Kidney (tissue), 14 donors: Measurements from ENCODE around the gene SMPD3. TPM values are rescaled to one million over a fixed set of nuclear protein-coding genes. Genes with fewer than 3 reads are reported as not detected.
A peak's percentile ranks its signal among the peaks of the same experiment; 100 is the strongest.

Experiments used
- DNase-seq, 5 donors: peaks; one replicate each; pipeline ENCODE4 v3.0.0-alpha.2; 2013 to 2020
- FAIRE-seq: peaks from 2 replicates; lab custom pipeline; 2012; peaks lifted over from hg19 to GRCh38; lab: Jason Lieb, UNC
- H3K27ac ChIP-seq, 2 donors: one replicate each; pipeline ENCODE4 v1.7.0; 2013; ENCODE audit warnings: low read depth in 2 of 2, low read length in 2 of 2, inconsistent platforms in 1 of 2
- H3K27me3 ChIP-seq: one replicate; pipeline ENCODE4 v1.7.1; 2013; ENCODE audit warnings: low read length, inconsistent platforms; ENCODE audit not compliant: control insufficient read depth, insufficient read depth
- H3K36me3 ChIP-seq, 3 donors: one replicate each; pipeline versions ENCODE4 v1.7.0 to v1.7.1; 2013; ENCODE audit warnings: low read length in 3 of 3, control low read depth in 1 of 3, inconsistent platforms in 1 of 3; ENCODE audit not compliant: insufficient read depth in 3 of 3, control insufficient read depth in 2 of 3
- H3K4me1 ChIP-seq, 3 donors: one replicate each; pipeline versions ENCODE4 v1.7.0 to v1.7.1; 2013; ENCODE audit warnings: low read length in 3 of 3, inconsistent platforms in 1 of 3, low read depth in 1 of 3; ENCODE audit not compliant: control insufficient read depth in 2 of 3, insufficient read depth in 2 of 3
- H3K4me3 ChIP-seq, 3 donors: one replicate each; pipeline versions ENCODE4 v1.7.0 to v1.8.1; 2013; ENCODE audit warnings: low read length in 3 of 3, control low read depth in 1 of 3, inconsistent platforms in 1 of 3
- H3K9ac ChIP-seq, 3 donors: one replicate each; pipeline versions ENCODE4 v1.7.0 to v1.7.1; 2013; ENCODE audit warnings: low read length in 3 of 3, control low read depth in 1 of 3, inconsistent platforms in 1 of 3
- H3K9me3 ChIP-seq, 3 donors: one replicate each; pipeline versions ENCODE4 v1.7.0 to v1.7.1; 2013; ENCODE audit warnings: low read length in 3 of 3, control low read depth in 1 of 3, inconsistent platforms in 1 of 3; ENCODE audit not compliant: control insufficient read depth in 2 of 3, insufficient read depth in 1 of 3
- intact Hi-C: fragments of 100-400 bp; cut with DNase I; formaldehyde crosslinking; loops from one replicate; pipeline ENCODE4 v1.11.1; 2022
- polyA plus RNA-seq: library from polyadenylated mRNA; stranded (reverse); fragments of 350-450 nt; fragmentation: Illumina TruSeq; extraction: RNeasy Lipid Tissue Mini Kit (QIAGEN cat#74804); gene quantifications from one replicate; pipeline ENCODE4 v1.2.3, GENCODE V29; 2014; ENCODE audit warnings: low read depth, low replicate concordance; ENCODE audit not compliant: insufficient read depth
- total RNA-seq: library from RNA; stranded (reverse); fragmentation: NEBNext Ultra II Directional; extraction: Animal tissue kit (Norgen Biotek cat#: 25700); gene quantifications from one replicate; pipeline ENCODE4 v1.2.1, GENCODE V29; 2021
- TF ChIP-seq, protein P1 (sequence below): IDR thresholded peaks from 3 replicates; pipeline ENCODE4 v1.5.1; 2012; ENCODE audit warnings: mild to moderate bottlenecking, moderate library complexity, borderline replicate concordance; ENCODE audit not compliant: insufficient read depth; ENCODE audit errors: extremely low read depth
- donor health status: control.
- donor health status: control.
- donor health status: control.
- donor health status: control.
- donor health status: control.
- donor health status: DM: yes; HTN: yes; CAD: no.
- donor health status: Normal renal cell carcinoma (clear cell type).

Gene SMPD3
- total and polyA plus RNA-seq, 2 donors from 2014 or later = 0.28 to 0.72 TPM

DNA sequence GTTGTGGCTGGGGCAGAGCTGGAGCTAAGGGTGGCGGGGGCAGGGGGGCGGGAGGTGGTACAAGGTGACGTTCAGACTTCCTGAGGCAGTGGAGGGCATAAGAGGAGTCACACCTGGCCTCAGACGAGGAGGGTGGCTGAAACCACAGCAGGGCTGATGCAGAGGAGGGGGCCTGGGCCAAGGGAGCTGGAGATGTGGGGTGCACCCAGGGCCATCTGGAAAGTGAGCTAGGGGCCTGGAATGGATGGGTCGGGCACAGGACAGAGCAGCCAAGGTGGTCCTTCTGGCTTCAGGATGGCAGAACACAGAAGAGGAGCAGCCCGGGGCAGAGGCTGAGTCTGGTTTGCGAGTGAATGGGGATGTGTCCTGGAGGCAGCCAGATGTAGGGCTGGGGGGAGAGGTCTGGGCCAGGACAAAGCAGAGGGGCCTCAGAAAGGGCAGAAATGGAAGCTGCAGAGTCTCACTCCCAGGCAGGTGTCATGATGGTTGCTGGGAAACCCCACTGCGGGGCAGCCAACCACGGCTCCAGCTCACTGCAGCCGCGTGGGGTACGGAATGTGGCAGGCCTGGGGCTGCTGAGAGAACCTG lies 79.9 kb downstream of the SMPD3 start:
- Histone ChIP-seq H3K27ac (no peak overlapping the region), H3K9me3 (no peaks in the 10 kb centered on the region), H3K4me1 (peaks cover 0 to 7% (median 2%) of the 10 kb centered on the region in 3 donors), H3K36me3 (no peaks in the 10 kb centered on the region), H3K27me3 (no peaks in the 10 kb centered on the region), H3K9ac (no peak overlapping the region), H3K4me3 (no peak overlapping the region)
- no peak for FAIRE-seq
- peak in 4 of 5 donors; percentile 54 to 62 (median 56) for DNase-seq
- intact Hi-C loops = no loop called here
- TF ChIP-seq, protein P1, sequence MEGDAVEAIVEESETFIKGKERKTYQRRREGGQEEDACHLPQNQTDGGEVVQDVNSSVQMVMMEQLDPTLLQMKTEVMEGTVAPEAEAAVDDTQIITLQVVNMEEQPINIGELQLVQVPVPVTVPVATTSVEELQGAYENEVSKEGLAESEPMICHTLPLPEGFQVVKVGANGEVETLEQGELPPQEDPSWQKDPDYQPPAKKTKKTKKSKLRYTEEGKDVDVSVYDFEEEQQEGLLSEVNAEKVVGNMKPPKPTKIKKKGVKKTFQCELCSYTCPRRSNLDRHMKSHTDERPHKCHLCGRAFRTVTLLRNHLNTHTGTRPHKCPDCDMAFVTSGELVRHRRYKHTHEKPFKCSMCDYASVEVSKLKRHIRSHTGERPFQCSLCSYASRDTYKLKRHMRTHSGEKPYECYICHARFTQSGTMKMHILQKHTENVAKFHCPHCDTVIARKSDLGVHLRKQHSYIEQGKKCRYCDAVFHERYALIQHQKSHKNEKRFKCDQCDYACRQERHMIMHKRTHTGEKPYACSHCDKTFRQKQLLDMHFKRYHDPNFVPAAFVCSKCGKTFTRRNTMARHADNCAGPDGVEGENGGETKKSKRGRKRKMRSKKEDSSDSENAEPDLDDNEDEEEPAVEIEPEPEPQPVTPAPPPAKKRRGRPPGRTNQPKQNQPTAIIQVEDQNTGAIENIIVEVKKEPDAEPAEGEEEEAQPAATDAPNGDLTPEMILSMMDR = no peak

DNA sequence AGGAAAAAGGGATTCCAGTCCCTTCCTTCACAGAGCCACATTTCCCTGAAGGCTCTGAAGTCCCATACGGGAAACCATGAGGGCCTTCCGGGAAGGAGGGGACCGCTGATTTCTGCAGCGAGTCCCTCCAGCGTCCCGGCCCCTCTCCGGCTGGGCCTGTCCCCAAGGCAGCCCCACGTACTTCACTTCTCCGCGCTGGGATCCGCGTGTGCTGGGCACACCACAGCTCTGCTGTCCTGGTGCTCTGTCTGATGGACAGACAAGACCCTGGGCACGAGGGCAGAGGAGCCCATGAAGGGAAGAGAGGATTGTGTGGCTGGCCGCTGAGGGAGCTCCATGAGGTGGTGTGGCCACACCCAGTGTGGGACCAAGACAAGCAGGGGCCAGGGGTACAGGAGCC lies 80.4 kb downstream of the SMPD3 start:
- H3K9me3 ChIP-seq = no peaks in the 10 kb centered on the region
- H3K36me3 ChIP-seq = no peaks in the 10 kb centered on the region
- no peaks in the 10 kb centered on the region for H3K27me3 ChIP-seq
- no peak overlapping the region for H3K4me3 ChIP-seq
- TF ChIP-seq, protein P1 = no peak
- no peak overlapping the region for H3K9ac ChIP-seq
- peaks cover 0 to 7% (median 2%) of the 10 kb centered on the region in 3 donors for H3K4me1 ChIP-seq
- FAIRE-seq (no peak), DNase-seq (no peak)
- H3K27ac ChIP-seq = no peak overlapping the region
- intact Hi-C loops = no loop called here

DNA sequence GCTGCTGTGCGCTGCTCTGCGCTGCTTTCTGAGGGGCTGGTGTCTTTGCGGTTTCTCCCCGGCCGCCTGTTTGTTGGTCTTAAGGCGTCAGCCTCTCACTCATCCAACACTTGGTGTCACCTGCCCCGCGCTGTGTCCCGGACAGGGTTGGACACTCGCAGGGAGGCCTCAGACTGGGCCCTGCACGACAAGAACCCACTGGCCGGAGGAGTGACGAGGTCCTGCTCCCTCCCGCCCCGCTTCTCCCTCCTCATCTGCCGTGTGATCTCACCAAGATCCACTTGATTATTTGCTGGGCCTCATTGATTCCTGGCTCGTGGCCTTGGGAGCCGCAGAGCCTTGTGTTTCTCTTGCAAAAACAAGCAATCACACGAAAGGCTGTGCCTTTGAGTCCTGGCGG lies 80.9 kb downstream of the SMPD3 start:
- TF ChIP-seq, protein P1 = no peak
- Histone ChIP-seq H3K36me3 (no peaks in the 10 kb centered on the region), H3K27me3 (no peaks in the 10 kb centered on the region), H3K4me3 (no peak overlapping the region), H3K4me1 (peaks cover 0 to 7% (median 2%) of the 10 kb centered on the region in 3 donors), H3K9ac (no peak overlapping the region), H3K9me3 (no peaks in the 10 kb centered on the region), H3K27ac (no peak overlapping the region)
- DNase-seq = no peak
- intact Hi-C loops = no loop called here
- FAIRE-seq = no peak
